ENCODE data around the gene RLIM. TPM values are rescaled to one million over a fixed set of nuclear protein-coding genes. Genes with fewer than 3 reads are reported as not detected.

Gene RLIM
- total RNA-seq, result 22.5 and 25.4 TPM in 2 replicates

GRCh38 chrX:74614093-74614909, at the start of gene RLIM:
TSS of gene RLIM (minus strand) at chrX:74614624. CDS start at chrX:74595977, 18,647 bp downstream.

Other genes starting within 250 kb of the RLIM start
- gene SLC16A2, start 193.1 kb downstream of the RLIM start, total RNA-seq, result 9.8 and 44.8 TPM in 2 replicates